Myocyte (in vitro differentiated cells): ENCODE measurements around the gene UNC13D. TPM values are rescaled to one million over a fixed set of nuclear protein-coding genes. Genes with fewer than 3 reads are reported as not detected.

Source experiments
- microRNA-seq: library from miRNA; unstranded; fragments of <30 nt; microRNA quantifications from one replicate; pipeline ENCODE4, GENCODE V29; 2016
- total RNA-seq: library from RNA; depleted of rRNA; stranded (reverse); fragments of >200 nt; gene quantifications from 2 replicates; pipeline ENCODE4 v1.2.3, GENCODE V29; 2014

Gene UNC13D
- total RNA-seq, 1 donor from 2014 or later: 1.9 TPM

Small RNA genes within 50 kb of the gene (microRNA-seq; reads per million reads assigned to microRNA genes)
- not detected for gene MIR4738

Other genes with a start within 250 kb of the UNC13D start
- gene SMIM5, start 211.0 kb downstream of the UNC13D start, total RNA-seq: 1.8 and 4.4 TPM in 2 replicates
- 19.9 and 20.7 TPM in 2 replicates for gene RECQL5, start 177.2 kb downstream of the UNC13D start, total RNA-seq
- gene SAP30BP, start 177.1 kb downstream of the UNC13D start, total RNA-seq: 34.3 and 47.4 TPM in 2 replicates
- 0.13 TPM in 1 of 2 replicates, not detected in the other for gene ITGB4, start 122.9 kb downstream of the UNC13D start, total RNA-seq
- gene GALK1, start 79.2 kb downstream of the UNC13D start, total RNA-seq: 18.5 and 24.0 TPM in 2 replicates
- gene UNK, start 59.6 kb downstream of the UNC13D start, total RNA-seq: 12.7 and 23.6 TPM in 2 replicates
- gene WBP2, start 10.9 kb upstream of the UNC13D start, total RNA-seq: 47.5 and 60.3 TPM in 2 replicates
- gene TRIM47, start 34.2 kb upstream of the UNC13D start, total RNA-seq: 7.2 and 8.8 TPM in 2 replicates
- gene TRIM65, start 52.5 kb upstream of the UNC13D start, total RNA-seq: 22.8 and 25.3 TPM in 2 replicates
- 38.2 and 43.4 TPM in 2 replicates for gene MRPL38, start 60.5 kb upstream of the UNC13D start, total RNA-seq
- gene FBF1, start 96.6 kb upstream of the UNC13D start, total RNA-seq: 7.8 and 10.4 TPM in 2 replicates
- gene ACOX1, start 134.8 kb upstream of the UNC13D start, total RNA-seq: 41.5 and 42.3 TPM in 2 replicates
- gene TEN1, start 134.8 kb upstream of the UNC13D start, total RNA-seq: 16.7 and 18.3 TPM in 2 replicates
- gene CDK3, start 156.5 kb upstream of the UNC13D start, total RNA-seq: 3.6 and 4.9 TPM in 2 replicates
- not detected in 2 replicates for gene EVPL, start 182.9 kb upstream of the UNC13D start, total RNA-seq
- 32.5 and 41.7 TPM in 2 replicates for gene SRP68, start 228.1 kb upstream of the UNC13D start, total RNA-seq
- not detected in 2 replicates for gene GALR2, start 230.4 kb upstream of the UNC13D start, total RNA-seq
- gene ZACN, start 234.8 kb upstream of the UNC13D start, total RNA-seq: not detected in 2 replicates